Keratinocyte (primary cell): ENCODE data around the gene LHFPL2.

ENCODE experiments used
- EZH2 ChIP-seq: IDR thresholded peaks from one replicate; pipeline ENCODE4 v1.6.1; 2012; ENCODE audit warnings: inconsistent platforms, mild to moderate bottlenecking, low read length, moderate library complexity
- TF ChIP-seq, protein P1 (sequence below), 3 experiments: IDR thresholded peaks in 1 of 3; conservative IDR thresholded peaks in 1 of 3; optimal IDR thresholded peaks in 1 of 3; 2 replicates in 2 of 3; 3 replicates in 1 of 3; pipeline versions ENCODE3 to v1.5.1; 2011; ENCODE audit warnings: low read length in 3 of 3, mild to moderate bottlenecking in 3 of 3, moderate library complexity in 2 of 3, control low read depth in 1 of 3, inconsistent platforms in 1 of 3; ENCODE audit not compliant: insufficient read depth in 2 of 3; ENCODE audit errors: extremely low read depth in 1 of 3

DNA sequence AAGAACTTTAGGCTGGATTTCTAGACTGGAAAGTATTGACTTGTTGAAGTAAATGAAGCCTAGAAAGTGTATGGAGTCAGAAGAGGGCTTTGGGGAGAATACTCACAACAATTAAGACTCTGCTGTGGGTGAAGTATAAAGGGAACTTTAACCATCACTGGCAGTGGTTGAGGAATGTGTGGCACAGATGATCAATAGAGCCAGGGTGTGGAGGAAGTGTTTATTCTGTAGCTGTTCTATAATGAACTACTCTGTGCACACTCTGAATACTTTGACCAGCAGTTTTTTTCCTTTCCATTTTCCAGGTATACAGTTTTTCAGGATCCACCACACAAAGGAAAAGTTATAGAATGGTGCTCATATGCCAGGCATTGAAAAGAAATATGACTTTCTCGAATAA lies 181.4 kb downstream of the LHFPL2 start:
- TF ChIP-seq, protein P1, sequence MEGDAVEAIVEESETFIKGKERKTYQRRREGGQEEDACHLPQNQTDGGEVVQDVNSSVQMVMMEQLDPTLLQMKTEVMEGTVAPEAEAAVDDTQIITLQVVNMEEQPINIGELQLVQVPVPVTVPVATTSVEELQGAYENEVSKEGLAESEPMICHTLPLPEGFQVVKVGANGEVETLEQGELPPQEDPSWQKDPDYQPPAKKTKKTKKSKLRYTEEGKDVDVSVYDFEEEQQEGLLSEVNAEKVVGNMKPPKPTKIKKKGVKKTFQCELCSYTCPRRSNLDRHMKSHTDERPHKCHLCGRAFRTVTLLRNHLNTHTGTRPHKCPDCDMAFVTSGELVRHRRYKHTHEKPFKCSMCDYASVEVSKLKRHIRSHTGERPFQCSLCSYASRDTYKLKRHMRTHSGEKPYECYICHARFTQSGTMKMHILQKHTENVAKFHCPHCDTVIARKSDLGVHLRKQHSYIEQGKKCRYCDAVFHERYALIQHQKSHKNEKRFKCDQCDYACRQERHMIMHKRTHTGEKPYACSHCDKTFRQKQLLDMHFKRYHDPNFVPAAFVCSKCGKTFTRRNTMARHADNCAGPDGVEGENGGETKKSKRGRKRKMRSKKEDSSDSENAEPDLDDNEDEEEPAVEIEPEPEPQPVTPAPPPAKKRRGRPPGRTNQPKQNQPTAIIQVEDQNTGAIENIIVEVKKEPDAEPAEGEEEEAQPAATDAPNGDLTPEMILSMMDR (optimal IDR thresholded peaks at IDR 0.05 in 1 of 3, IDR thresholded peaks at IDR 0.05 in 1 of 3, conservative IDR thresholded peaks at IDR 0.05 in 1 of 3; ENCODE audit: extremely low read depth in 1 of 3, insufficient read depth in 2 of 3, low read length in 3 of 3), result no peak
- TF ChIP-seq EZH2, result no peak
